CD4-positive, alpha-beta T cell (primary cell): Measurements from ENCODE around the gene PTPRK. TPM values are rescaled to one million over a fixed set of nuclear protein-coding genes. Genes with fewer than 3 reads are reported as not detected.

Experiments used
- ATAC-seq: fragments of 200-7000 bp; cut with Tn5 transposase; one replicate; pipeline ENCODE4 v1.10.0; 2022; ENCODE audit warnings: mild to moderate bottlenecking; ENCODE audit not compliant: poor library complexity
- CTCF ChIA-PET: fragments of 350-600 bp; sonication (Branson Sonifier 250); formaldehyde crosslinking; loops from one replicate; lab custom pipeline; 2021; ENCODE audit warnings: antibody characterized with exemption, inconsistent platforms; lab: Charles Lee
- POLR2A ChIA-PET: fragments of 350-600 bp; sonication (Branson Sonifier 250); formaldehyde crosslinking; loops from one replicate; lab custom pipeline; 2021; ENCODE audit warnings: antibody characterized with exemption, inconsistent platforms; lab: Charles Lee
- DNase-seq, 14 experiments: peaks; one replicate each; pipeline ENCODE4 v3.0.0-alpha.2; 2013 to 2020; ENCODE audit warnings: mixed read lengths in 2 of 14
- H3K27ac ChIP-seq, 2 donors: one replicate each; pipeline versions ENCODE4 v1.5.1 to v1.7.0; 2013; ENCODE audit warnings: low read length in 2 of 2, low read depth in 1 of 2, mild to moderate bottlenecking in 1 of 2
- H3K27me3 ChIP-seq, 2 experiments: 1 replicate in 1 of 2; 2 replicates in 1 of 2; pipeline versions ENCODE4 v1.6.1 to v1.7.0; 2013; ENCODE audit warnings: low read length in 2 of 2, control low read depth in 1 of 2, mild to moderate bottlenecking in 1 of 2, moderate library complexity in 1 of 2; ENCODE audit not compliant: insufficient read depth in 2 of 2, control insufficient read depth in 1 of 2
- H3K36me3 ChIP-seq: one replicate; pipeline ENCODE4 v1.6.1; 2013; ENCODE audit warnings: low read length, control low read depth; ENCODE audit not compliant: insufficient read depth
- H3K4me1 ChIP-seq: one replicate; pipeline ENCODE4 v1.6.1; 2013; ENCODE audit warnings: low read length, control low read depth; ENCODE audit not compliant: insufficient read depth
- H3K4me3 ChIP-seq: one replicate; pipeline ENCODE4 v1.5.1; 2013; ENCODE audit warnings: mild to moderate bottlenecking, low read length, moderate library complexity
- H3K9me3 ChIP-seq, 2 experiments: 1 replicate in 1 of 2; 2 replicates in 1 of 2; pipeline versions ENCODE4 v1.6.1 to v1.7.0; 2013; ENCODE audit warnings: low read length in 2 of 2, mild to moderate bottlenecking in 2 of 2, control low read depth in 1 of 2, moderate library complexity in 1 of 2; ENCODE audit not compliant: control insufficient read depth in 1 of 2, insufficient read depth in 1 of 2
- H3K27ac Mint-ChIP-seq: one replicate; pipeline ENCODE4 v1.8.0; 2020; ENCODE audit warnings: mixed read lengths
- H3K27me3 Mint-ChIP-seq: one replicate; pipeline ENCODE4 v1.8.0; 2021; ENCODE audit warnings: mixed read lengths
- H3K36me3 Mint-ChIP-seq: one replicate; pipeline ENCODE4 v1.8.0; 2021; ENCODE audit warnings: low read depth, mixed read lengths
- H3K4me1 Mint-ChIP-seq: one replicate; pipeline ENCODE4 v1.8.0; 2021; ENCODE audit warnings: low read depth, mixed read lengths
- H3K4me3 Mint-ChIP-seq: one replicate; pipeline ENCODE4 v1.8.0; 2020; ENCODE audit warnings: mild to moderate bottlenecking, mixed read lengths
- H3K9me3 Mint-ChIP-seq: one replicate; pipeline ENCODE4 v1.8.0; 2020; ENCODE audit warnings: mixed read lengths
- intact Hi-C, 2 experiments: fragments of 100-400 bp; cut with DNase I in 1 of 2; cut with micrococcal nuclease in 1 of 2; formaldehyde crosslinking; loops; one replicate each; pipeline versions ENCODE4 v1.15.1 to v1.9.0; 2023 to 2025; cut with DNase I, micrococcal nuclease
- total RNA-seq, 174 experiments: library from RNA in 2 of 174; stranded (reverse) in 2 of 174; gene quantifications; one replicate each; pipeline ENCODE4 v1.2.3 and lab custom pipeline; 2021 to 2026
- TF ChIP-seq, protein P1 (sequence below): fragments of 200-600 bp; IDR thresholded peaks from one replicate; pipeline ENCODE4 v1.8.0; 2022; ENCODE audit warnings: antibody characterized with exemption, mild to moderate bottlenecking

Gene PTPRK
- total RNA-seq, 2 experiments from 2014 or later: 8.4 to 10.3 TPM

DNA sequence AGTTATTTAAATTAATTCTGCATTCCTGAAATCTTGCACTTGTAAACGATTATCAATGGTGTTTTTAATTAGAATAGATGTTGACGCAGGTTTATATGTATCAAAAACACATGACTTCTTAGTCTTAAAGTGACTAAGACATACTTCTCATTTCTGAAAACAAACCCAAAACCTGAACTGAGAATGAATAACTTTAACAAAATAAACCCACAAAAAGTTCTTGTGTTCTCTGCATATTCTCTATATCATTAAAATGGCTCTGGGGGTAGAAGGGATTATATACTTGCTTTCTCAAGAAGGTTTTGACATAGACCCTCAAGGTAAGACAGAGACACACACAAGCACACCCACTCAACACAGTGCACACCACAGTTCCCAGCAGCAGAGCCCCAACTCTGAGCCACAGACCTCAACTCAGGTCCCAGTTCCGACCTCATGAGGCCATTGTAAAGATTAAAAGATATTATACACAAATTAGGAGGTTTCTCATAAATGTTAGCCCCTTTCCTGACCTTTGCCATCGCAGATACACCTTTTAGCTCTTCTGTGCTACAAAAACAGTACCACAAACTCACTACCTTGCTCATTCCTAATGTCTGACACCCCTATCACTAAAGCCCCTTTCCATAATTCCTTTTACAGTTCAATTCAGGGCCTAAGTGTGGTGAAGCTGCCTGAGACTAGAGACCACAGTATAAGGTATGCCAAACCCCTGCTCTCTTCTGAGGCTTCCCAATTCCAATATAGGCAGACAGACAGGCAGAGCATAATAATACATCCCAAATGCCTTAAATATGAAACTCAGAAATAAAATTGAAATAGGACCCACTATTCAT, 267.8 kb downstream of the PTPRK start:
- no peak overlapping the region for H3K27ac Mint-ChIP-seq
- DNase-seq: no peak
- no peaks in the 10 kb centered on the region for H3K36me3 ChIP-seq
- H3K9me3 Mint-ChIP-seq: no peaks in the 10 kb centered on the region
- H3K4me3 Mint-ChIP-seq: no peak overlapping the region
- H3K27ac ChIP-seq: no peak overlapping the region
- H3K4me1 ChIP-seq: no peaks in the 10 kb centered on the region
- POLR2A ChIA-PET: no interaction called here
- TF ChIP-seq, protein P1, sequence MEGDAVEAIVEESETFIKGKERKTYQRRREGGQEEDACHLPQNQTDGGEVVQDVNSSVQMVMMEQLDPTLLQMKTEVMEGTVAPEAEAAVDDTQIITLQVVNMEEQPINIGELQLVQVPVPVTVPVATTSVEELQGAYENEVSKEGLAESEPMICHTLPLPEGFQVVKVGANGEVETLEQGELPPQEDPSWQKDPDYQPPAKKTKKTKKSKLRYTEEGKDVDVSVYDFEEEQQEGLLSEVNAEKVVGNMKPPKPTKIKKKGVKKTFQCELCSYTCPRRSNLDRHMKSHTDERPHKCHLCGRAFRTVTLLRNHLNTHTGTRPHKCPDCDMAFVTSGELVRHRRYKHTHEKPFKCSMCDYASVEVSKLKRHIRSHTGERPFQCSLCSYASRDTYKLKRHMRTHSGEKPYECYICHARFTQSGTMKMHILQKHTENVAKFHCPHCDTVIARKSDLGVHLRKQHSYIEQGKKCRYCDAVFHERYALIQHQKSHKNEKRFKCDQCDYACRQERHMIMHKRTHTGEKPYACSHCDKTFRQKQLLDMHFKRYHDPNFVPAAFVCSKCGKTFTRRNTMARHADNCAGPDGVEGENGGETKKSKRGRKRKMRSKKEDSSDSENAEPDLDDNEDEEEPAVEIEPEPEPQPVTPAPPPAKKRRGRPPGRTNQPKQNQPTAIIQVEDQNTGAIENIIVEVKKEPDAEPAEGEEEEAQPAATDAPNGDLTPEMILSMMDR: no peak
- no peaks in the 10 kb centered on the region for H3K9me3 ChIP-seq
- no peak for ATAC-seq
- H3K27me3 Mint-ChIP-seq: no peaks in the 10 kb centered on the region
- H3K27me3 ChIP-seq: no peaks in the 10 kb centered on the region
- H3K4me3 ChIP-seq: no peak overlapping the region
- CTCF ChIA-PET: no interaction called here
- peaks cover 14% of the 10 kb centered on the region for H3K4me1 Mint-ChIP-seq
- H3K36me3 Mint-ChIP-seq: no peaks in the 10 kb centered on the region
- intact Hi-C loops: loop anchor here (10.0 kb wide), 2 partner anchors 398 to 508 kb away; no protein-coding TSS in a partner anchor

DNA sequence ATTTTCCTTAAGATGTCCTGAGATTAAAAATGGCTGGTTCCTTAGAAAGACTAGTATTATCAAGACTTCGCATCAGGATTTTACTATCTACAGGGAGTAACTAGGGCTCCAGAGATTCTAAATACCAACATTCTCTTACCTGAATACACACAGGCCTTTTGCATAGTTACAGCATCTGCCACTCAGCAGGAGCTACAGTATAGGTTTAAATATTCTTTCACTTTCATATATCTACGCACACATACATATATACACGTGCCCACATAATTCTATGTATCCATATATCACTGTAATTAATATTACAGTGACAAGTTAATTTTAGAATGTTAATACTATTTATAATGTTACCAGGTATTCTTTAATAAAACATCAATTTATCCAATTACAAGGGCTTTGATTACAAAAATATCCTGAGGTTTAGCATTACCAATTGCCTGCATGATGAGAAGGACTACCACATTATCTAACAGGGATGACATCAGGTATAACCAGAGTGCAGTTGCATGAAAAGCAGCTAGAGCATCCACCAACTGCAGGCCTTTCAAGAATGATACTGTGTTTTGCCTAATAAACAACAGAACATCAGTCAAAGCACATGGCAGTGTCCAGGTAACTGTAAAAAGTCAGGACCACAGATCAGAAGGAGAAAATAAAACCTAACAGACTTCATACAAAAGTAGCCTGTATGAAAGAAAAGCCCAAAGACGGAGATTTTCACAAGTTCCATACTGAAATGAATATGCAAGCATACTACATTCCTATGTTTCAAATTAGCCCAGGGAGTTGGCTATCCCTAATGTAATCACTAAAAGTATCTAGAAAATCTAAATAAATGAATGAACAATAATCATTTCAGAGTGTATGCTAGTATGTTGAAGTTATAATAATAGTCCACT, 268.7 kb downstream of the PTPRK start:
- H3K4me1 Mint-ChIP-seq: peaks cover 14% of the 10 kb centered on the region
- H3K9me3 Mint-ChIP-seq: no peaks in the 10 kb centered on the region
- TF ChIP-seq, protein P1: no peak
- no peaks in the 10 kb centered on the region for H3K36me3 Mint-ChIP-seq
- H3K4me3 Mint-ChIP-seq: no peak overlapping the region
- DNase-seq (no peak), ATAC-seq (no peak)
- intact Hi-C loops: loop anchor here (10.0 kb wide), 2 partner anchors 397 to 507 kb away; no protein-coding TSS in a partner anchor
- H3K27ac Mint-ChIP-seq: no peak overlapping the region
- ChIA-PET CTCF (no interaction called here), POLR2A (no interaction called here)
- Histone ChIP-seq H3K27me3 (no peaks in the 10 kb centered on the region), H3K27ac (no peak overlapping the region), H3K9me3 (no peaks in the 10 kb centered on the region), H3K36me3 (no peaks in the 10 kb centered on the region), H3K4me3 (no peak overlapping the region), H3K4me1 (no peaks in the 10 kb centered on the region)
- H3K27me3 Mint-ChIP-seq: no peaks in the 10 kb centered on the region

GRCh38 chr6:128250370-128251070, 269.9 kb downstream of the PTPRK start:
- H3K36me3 Mint-ChIP-seq: no peaks in the 10 kb centered on the region
- TF ChIP-seq, protein P1: no peak
- no peak overlapping the region for H3K27ac Mint-ChIP-seq
- POLR2A ChIA-PET: interaction anchor here (0.7 kb wide), 1 partner anchor 10 kb away, joined by 3 read pairs; no protein-coding TSS in a partner anchor
- H3K27ac ChIP-seq: no peak overlapping the region
- DNase-seq (no peak), ATAC-seq (no peak)
- no peaks in the 10 kb centered on the region for H3K4me1 ChIP-seq
- H3K4me1 Mint-ChIP-seq: peaks cover 14% of the 10 kb centered on the region
- no peak overlapping the region for H3K4me3 ChIP-seq
- no peaks in the 10 kb centered on the region for H3K9me3 ChIP-seq
- H3K4me3 Mint-ChIP-seq: no peak overlapping the region
- no peaks in the 10 kb centered on the region for H3K9me3 Mint-ChIP-seq
- no peaks in the 10 kb centered on the region for H3K27me3 ChIP-seq
- no peaks in the 10 kb centered on the region for H3K27me3 Mint-ChIP-seq
- CTCF ChIA-PET: no interaction called here
- intact Hi-C loops: loop anchor here (10.0 kb wide), 2 partner anchors 396 to 506 kb away; no protein-coding TSS in a partner anchor
- no peaks in the 10 kb centered on the region for H3K36me3 ChIP-seq
